NCI-H2196 (cell line): Measurements from ENCODE around the gene FAM118A.
A peak's percentile ranks its signal among the peaks of the same experiment; 100 is the strongest.
"Not testable (repeated sequence)": the region's sequence is repeated elsewhere in the genome, so short reads cannot be mapped to it uniquely, and the experiment has no call there.

Experiments
- DNase-seq: peaks from one replicate; lab custom pipeline; 2025; ENCODE audit not compliant: unreplicated experiment; lab: John Stamatoyannopoulos, UW

Gene FAM118A

GRCh38 chr22:45309422-45310227 lies at the start of gene FAM118A:
Gene FAM118A (plus strand): TSS chr22:45309934. CDS start chr22:45322380, 12,446 bp downstream.
- DNase-seq: peak; percentile 97

- not testable (repeated sequence) for DNase-seq
Observed at GRCh38 chr22:45260395-45260759, 49.4 kb upstream of the FAM118A start.

GRCh38 chr22:45261407-45262088 lies 48.2 kb upstream of the FAM118A start:
- peak; percentile 64 for DNase-seq

- no peak for DNase-seq
Observed at GRCh38 chr22:45262195-45262930, 47.4 kb upstream of the FAM118A start.

- no peak for DNase-seq
Observed at GRCh38 chr22:45262931-45263462, 46.7 kb upstream of the FAM118A start.

GRCh38 chr22:45263463-45264269 lies 46.1 kb upstream of the FAM118A start:
- DNase-seq: no peak

GRCh38 chr22:45265535-45265934 lies 44.2 kb upstream of the FAM118A start:
- no peak for DNase-seq

- DNase-seq: peak; percentile 41
Observed at GRCh38 chr22:45268167-45268957, 41.4 kb upstream of the FAM118A start.

GRCh38 chr22:45268958-45269844 lies 40.5 kb upstream of the FAM118A start:
- DNase-seq: peak; percentile 88

GRCh38 chr22:45270095-45271020 lies 39.4 kb upstream of the FAM118A start:
- DNase-seq: no peak

- no peak for DNase-seq
Observed at GRCh38 chr22:45271667-45272201, 38.0 kb upstream of the FAM118A start.

- DNase-seq: no peak
Observed at GRCh38 chr22:45272498-45272897, 37.2 kb upstream of the FAM118A start.

GRCh38 chr22:45273452-45274075 lies 36.2 kb upstream of the FAM118A start:
- no peak for DNase-seq

GRCh38 chr22:45276507-45277105 lies 33.1 kb upstream of the FAM118A start:
- DNase-seq: no peak

- DNase-seq: not testable (repeated sequence)
Observed at GRCh38 chr22:45277720-45278119, 32.0 kb upstream of the FAM118A start.

- no peak for DNase-seq
Observed at GRCh38 chr22:45278125-45278524, 31.6 kb upstream of the FAM118A start.

- DNase-seq: no peak
Observed at GRCh38 chr22:45280587-45280980, 29.1 kb upstream of the FAM118A start.
